HCT116 (cell line): Measurements from ENCODE around the gene EZH2. TPM values are rescaled to one million over a fixed set of nuclear protein-coding genes. Genes with fewer than 3 reads are reported as not detected.

Experiments used
- ATAC-seq: fragments of 200-7000 bp; cut with Tn5 transposase; 2 replicates; pipeline ENCODE4 v1.9.1; 2020; ENCODE audit warnings: mild to moderate bottlenecking, moderate library complexity
- BruUV-seq: library from RNA; stranded (reverse); fragments of 400-500 nt; replicated peaks from 2 replicates; lab custom pipeline; 2021; lab: Mats Ljungman, UMichigan
- CTCF ChIA-PET: fragments of 300-600 bp; sonication (Branson Sonifier 250); formaldehyde crosslinking; loops from one replicate; lab custom pipeline; 2021; ENCODE audit warnings: antibody characterized with exemption; lab: Charles Lee
- POLR2A ChIA-PET: fragments of 300-600, 350-600 bp; sonication (Branson Sonifier 250); formaldehyde crosslinking; loops from one replicate; lab custom pipeline; 2021; ENCODE audit warnings: antibody characterized with exemption; lab: Charles Lee
- RAD21 ChIA-PET, 2 experiments: fragments of 300-600 bp; sonication (Branson Sonifier 250); formaldehyde crosslinking; loops; one replicate each; lab custom pipeline; 2023; ENCODE audit warnings: low total read pairs in 2 of 2; ENCODE audit not compliant: uncharacterized antibody in 2 of 2, unreplicated experiment in 2 of 2, low non-redundant PET in 1 of 2; lab: Charles Lee
- DNase-seq: peaks from one replicate; pipeline ENCODE4 v3.0.0-alpha.2; 2010; ENCODE audit warnings: low read depth, low spot score
- H2AFZ ChIP-seq: fragments of 200-600 bp; shearing (Covaris generic), sonication (generic); 2 replicates; pipeline ENCODE4 v1.6.1; 2017; ENCODE audit warnings: low read depth, mixed run types, mixed read lengths, antibody characterized with exemption, low read length; ENCODE audit not compliant: poor library complexity, severe bottlenecking
- H3K27ac ChIP-seq: 2 replicates; pipeline ENCODE4 v1.5.1; 2012; ENCODE audit warnings: low read depth, low read length
- H3K27me3 ChIP-seq: fragments of 200-600 bp; sonication (generic); 2 replicates; pipeline ENCODE4 v1.6.1; 2016; ENCODE audit warnings: mixed run types, low read length, mixed read lengths; ENCODE audit not compliant: insufficient read depth
- H3K36me3 ChIP-seq, 2 experiments: fragments of 200-500 bp in 1 of 2; fragments of 200-600 bp in 1 of 2; sonication (Bioruptor generic) in 1 of 2; sonication (generic) in 1 of 2; 2 replicates each; pipeline versions ENCODE4 v1.5.1 to v1.6.1; 2014 to 2016; ENCODE audit warnings: low read length in 2 of 2, inconsistent platforms in 1 of 2, mixed read lengths in 1 of 2, mixed run types in 1 of 2; ENCODE audit not compliant: insufficient read depth in 2 of 2, control insufficient read depth in 1 of 2
- H3K4me1 ChIP-seq, 2 experiments: fragments of 200-600 bp in 1 of 2; sonication (generic) in 1 of 2; 2 replicates each; pipeline versions ENCODE4 v1.5.1 to v1.6.1; 2012 to 2017; ENCODE audit warnings: low read length in 2 of 2, inconsistent platforms in 1 of 2, mild to moderate bottlenecking in 1 of 2, mixed read lengths in 1 of 2, mixed run types in 1 of 2, moderate library complexity in 1 of 2; ENCODE audit not compliant: insufficient read depth in 2 of 2, control insufficient read depth in 1 of 2
- H3K4me2 ChIP-seq: fragments of 200-600 bp; sonication (generic); 2 replicates; pipeline ENCODE4 v1.6.1; 2017; ENCODE audit warnings: mixed run types, low read length, mixed read lengths
- H3K4me3 ChIP-seq, 2 experiments: fragments of 200-600 bp in 1 of 2; sonication (generic) in 1 of 2; replicated peaks in 1 of 2; 2 replicates each; pipeline ENCODE4 v1.5.1; 2011 to 2016; ENCODE audit warnings: low read length in 2 of 2, control low read depth in 1 of 2, low read depth in 1 of 2, mild to moderate bottlenecking in 1 of 2, mixed read lengths in 1 of 2, mixed run types in 1 of 2
- H3K79me2 ChIP-seq: fragments of 200-600 bp; sonication (generic); 2 replicates; pipeline ENCODE4 v1.6.1; 2017; ENCODE audit warnings: mild to moderate bottlenecking, mixed run types, low read length, moderate library complexity, mixed read lengths; ENCODE audit not compliant: insufficient read depth
- H3K9ac ChIP-seq: fragments of 200-600 bp; sonication (generic); 2 replicates; pipeline ENCODE4 v1.6.1; 2016; ENCODE audit warnings: low read length, mixed read lengths
- H3K9me2 ChIP-seq: fragments of 200-600 bp; sonication (generic), shearing (Covaris generic); 2 replicates; pipeline ENCODE4 v1.6.1; 2017; ENCODE audit warnings: mixed run types, mild to moderate bottlenecking, moderate library complexity; ENCODE audit not compliant: insufficient read depth
- H3K9me3 ChIP-seq, 2 experiments: fragments of 200-500 bp in 1 of 2; fragments of 200-600 bp in 1 of 2; sonication (Bioruptor generic) in 1 of 2; sonication (generic) in 1 of 2; 2 replicates each; pipeline ENCODE4 v1.6.1; 2014 to 2017; ENCODE audit warnings: low read length in 2 of 2, mixed read lengths in 2 of 2, inconsistent platforms in 1 of 2, low read depth in 1 of 2, mild to moderate bottlenecking in 1 of 2, mixed run types in 1 of 2, moderate library complexity in 1 of 2; ENCODE audit not compliant: control insufficient read depth in 1 of 2, insufficient read depth in 1 of 2
- H4K20me1 ChIP-seq: fragments of 200-600 bp; sonication (generic), shearing (Covaris generic); 2 replicates; pipeline ENCODE4 v1.6.1; 2017; ENCODE audit warnings: mixed run types, mild to moderate bottlenecking, moderate library complexity; ENCODE audit not compliant: insufficient read depth
- FOSL1 ChIP-seq: IDR thresholded peaks from 2 replicates; pipeline ENCODE4 v1.6.1; 2012; ENCODE audit warnings: low read depth
- MAX ChIP-seq: IDR thresholded peaks from 2 replicates; pipeline ENCODE4 v1.6.1; 2012
- REST ChIP-seq: IDR thresholded peaks from 2 replicates; pipeline ENCODE4 v1.6.1; 2012; ENCODE audit warnings: low read depth
- TCF7L2 ChIP-seq: IDR thresholded peaks from 2 replicates; pipeline ENCODE4 v1.7.0; 2011; ENCODE audit warnings: borderline replicate concordance, inconsistent platforms; ENCODE audit not compliant: insufficient read depth, insufficient read length; ENCODE audit errors: extremely low read depth
- YY1 ChIP-seq: IDR thresholded peaks from 2 replicates; pipeline ENCODE4 v1.6.1; 2011; ENCODE audit warnings: low read length, low read depth, moderate library complexity, mild to moderate bottlenecking; ENCODE audit not compliant: insufficient replicate concordance; ENCODE audit errors: extremely low read depth
- ZNF274 ChIP-seq: fragments of 200-500 bp; sonication (Bioruptor generic); IDR thresholded peaks from 2 replicates; pipeline ENCODE4 v1.6.1; 2014; ENCODE audit warnings: mild to moderate bottlenecking, low read depth, low read length, inconsistent platforms
- intact Hi-C: fragments of 100-400 bp; cut with micrococcal nuclease; formaldehyde crosslinking; loops from 2 replicates; pipeline ENCODE4 v1.10.0; 2022
- total RNA-seq: library from RNA; stranded (reverse); gene quantifications from one replicate; pipeline ENCODE4 v1.2.1, GENCODE V29; 2021; ENCODE audit not compliant: unreplicated experiment

Gene EZH2
- total RNA-seq, 1 experiment from 2014 or later: 55.2 TPM

GRCh38 chr7:148856891-148857290 lies 27.2 kb downstream of the EZH2 start (continued):
- TF ChIP-seq REST: no peak

GRCh38 chr7:148856578-148856881 lies 27.6 kb downstream of the EZH2 start:
- CTCF ChIA-PET: interaction anchor here (0.8 to 1.7 kb wide), 9 partner anchors 11 to 110 kb away, joined by 3 to 11 read pairs (median 4); no protein-coding TSS in a partner anchor
- DNase-seq: no peak
- no peak overlapping the region for H3K4me2 ChIP-seq
- ATAC-seq: peak; percentile 52
- TF ChIP-seq YY1 (no peak), ZNF274 (no peak), REST (no peak), MAX (no peak), FOSL1 (no peak), TCF7L2 (no peak)
- RAD21 ChIA-PET: no interaction called here
- H3K36me3 ChIP-seq: no peaks in the 10 kb centered on the region
- peaks cover 53% of the 10 kb centered on the region; the same call in 1 of the 2 replicates for H4K20me1 ChIP-seq
- intact Hi-C loops: no loop called here
- no TSS peak for BruUV-seq
- peaks cover 100% of the 10 kb centered on the region for H3K79me2 ChIP-seq
- POLR2A ChIA-PET: no interaction called here
- H3K9ac ChIP-seq: no peak overlapping the region
- no peaks in the 10 kb centered on the region for H3K9me3 ChIP-seq
- 0 out of 4 replicates have a peak, but pooled peaks cover 0 to 5% of the 10 kb centered on the region in 2 experiments for H3K4me1 ChIP-seq
- no peaks in the 10 kb centered on the region for H3K9me2 ChIP-seq
- no peaks in the 10 kb centered on the region for H3K27me3 ChIP-seq
- no peak overlapping the region for H2AFZ ChIP-seq
- no peak overlapping the region for H3K27ac ChIP-seq
- H3K4me3 ChIP-seq: no peak overlapping the region
